ENCODE measurements around the gene IDH3B.

The IDH3B gene

DNA sequence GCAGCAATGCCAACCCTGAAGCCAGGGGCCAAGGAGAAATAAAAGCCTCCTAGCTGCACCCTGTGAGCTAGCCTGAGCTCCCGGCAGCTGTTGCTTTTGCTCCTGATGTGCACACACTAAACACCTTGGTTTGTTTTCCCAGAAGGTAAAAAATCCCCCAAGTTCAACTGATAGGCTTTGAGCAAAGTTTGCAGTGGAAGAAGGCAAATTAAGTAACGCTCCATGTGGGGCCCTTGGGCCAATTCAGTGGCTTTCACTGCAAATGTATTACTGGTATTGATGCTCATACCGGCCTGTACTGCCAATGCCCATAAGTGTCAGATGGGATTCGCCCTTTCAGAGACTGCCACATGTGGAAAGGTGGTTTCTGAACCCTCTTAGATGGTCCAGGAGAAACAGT, 9.4 kb upstream of the IDH3B start:
- Histone ChIP-seq H3K79me2 (no peaks in the 10 kb centered on the region), H3K27me3 (ENCODE audit: control insufficient read depth, insufficient read depth, low read length) (no peaks in the 10 kb centered on the region), H3K4me2 (ENCODE audit: low read length) (no peak overlapping the region), H3K9ac (no peak overlapping the region), H3K4me3 (ENCODE audit: low read depth, low read length) (no peak overlapping the region), H3K27ac (no peak overlapping the region), H3K9me3 (ENCODE audit: control insufficient read depth, low read length) (no peaks in the 10 kb centered on the region), H3K36me3 (ENCODE audit: control insufficient read depth, insufficient read depth, low read length) (no peaks in the 10 kb centered on the region), H2AFZ (no peak overlapping the region), H3K4me1 (no peaks in the 10 kb centered on the region)
- TF ChIP-seq, protein P1, sequence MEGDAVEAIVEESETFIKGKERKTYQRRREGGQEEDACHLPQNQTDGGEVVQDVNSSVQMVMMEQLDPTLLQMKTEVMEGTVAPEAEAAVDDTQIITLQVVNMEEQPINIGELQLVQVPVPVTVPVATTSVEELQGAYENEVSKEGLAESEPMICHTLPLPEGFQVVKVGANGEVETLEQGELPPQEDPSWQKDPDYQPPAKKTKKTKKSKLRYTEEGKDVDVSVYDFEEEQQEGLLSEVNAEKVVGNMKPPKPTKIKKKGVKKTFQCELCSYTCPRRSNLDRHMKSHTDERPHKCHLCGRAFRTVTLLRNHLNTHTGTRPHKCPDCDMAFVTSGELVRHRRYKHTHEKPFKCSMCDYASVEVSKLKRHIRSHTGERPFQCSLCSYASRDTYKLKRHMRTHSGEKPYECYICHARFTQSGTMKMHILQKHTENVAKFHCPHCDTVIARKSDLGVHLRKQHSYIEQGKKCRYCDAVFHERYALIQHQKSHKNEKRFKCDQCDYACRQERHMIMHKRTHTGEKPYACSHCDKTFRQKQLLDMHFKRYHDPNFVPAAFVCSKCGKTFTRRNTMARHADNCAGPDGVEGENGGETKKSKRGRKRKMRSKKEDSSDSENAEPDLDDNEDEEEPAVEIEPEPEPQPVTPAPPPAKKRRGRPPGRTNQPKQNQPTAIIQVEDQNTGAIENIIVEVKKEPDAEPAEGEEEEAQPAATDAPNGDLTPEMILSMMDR (IDR thresholded peaks at IDR 0.05): no peak

DNA sequence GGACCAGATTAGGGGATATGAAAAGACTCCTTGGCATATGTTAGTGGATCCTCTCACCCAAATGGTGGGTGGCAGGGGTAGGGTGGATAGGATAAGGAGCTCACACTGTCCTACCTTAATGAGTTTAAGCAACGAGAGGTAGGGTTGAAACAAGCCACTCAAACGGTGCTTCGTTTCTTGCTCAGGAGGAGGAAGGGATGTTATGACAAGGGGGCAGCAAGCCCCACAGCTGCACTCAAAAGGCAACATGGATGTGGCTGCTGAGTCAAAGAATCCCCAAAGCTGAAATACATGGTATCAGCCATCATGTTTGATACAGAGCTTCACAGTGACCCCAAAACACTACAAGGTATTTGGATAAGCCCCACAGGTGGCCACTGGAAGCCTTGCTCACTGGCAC, 8.4 kb upstream of the IDH3B start:
- H3K27me3 ChIP-seq (ENCODE audit: control insufficient read depth, insufficient read depth, low read length): no peaks in the 10 kb centered on the region
- no peak overlapping the region for H3K4me3 ChIP-seq (ENCODE audit: low read depth, low read length)
- H3K4me1 ChIP-seq: no peaks in the 10 kb centered on the region
- H3K9me3 ChIP-seq (ENCODE audit: control insufficient read depth, low read length): no peaks in the 10 kb centered on the region
- H3K9ac ChIP-seq: no peak overlapping the region
- H3K36me3 ChIP-seq (ENCODE audit: control insufficient read depth, insufficient read depth, low read length): no peaks in the 10 kb centered on the region
- H3K27ac ChIP-seq: no peak overlapping the region
- H2AFZ ChIP-seq: no peak overlapping the region
- TF ChIP-seq, protein P1 (IDR thresholded peaks at IDR 0.05): no peak
- H3K4me2 ChIP-seq (ENCODE audit: low read length): no peak overlapping the region
- H3K79me2 ChIP-seq: no peaks in the 10 kb centered on the region

DNA sequence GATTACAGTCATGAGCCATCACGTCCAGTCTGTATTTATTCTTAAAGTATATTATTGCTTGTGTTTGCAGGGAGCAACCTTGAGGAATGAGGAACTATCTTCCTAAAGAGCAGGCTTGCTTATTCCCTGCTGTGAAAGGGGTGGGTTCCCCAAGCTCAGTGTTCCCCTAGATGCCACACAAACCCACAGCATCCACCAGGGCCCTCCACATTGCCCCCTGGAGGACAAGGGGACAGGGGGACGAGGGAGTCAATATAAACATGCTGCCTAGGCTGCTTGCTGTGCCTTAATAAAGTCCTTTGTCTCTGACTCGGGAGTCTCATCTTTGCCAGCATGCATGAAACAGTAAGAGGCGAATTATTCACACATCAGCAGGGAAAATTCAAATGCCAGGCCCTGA, 8.0 kb upstream of the IDH3B start:
- Histone ChIP-seq H3K36me3 (ENCODE audit: control insufficient read depth, insufficient read depth, low read length) (no peaks in the 10 kb centered on the region), H3K9me3 (ENCODE audit: control insufficient read depth, low read length) (no peaks in the 10 kb centered on the region), H3K9ac (no peak overlapping the region), H3K4me3 (ENCODE audit: low read depth, low read length) (no peak overlapping the region), H3K27ac (no peak overlapping the region), H3K79me2 (no peaks in the 10 kb centered on the region), H2AFZ (no peak overlapping the region), H3K4me1 (no peaks in the 10 kb centered on the region), H3K4me2 (ENCODE audit: low read length) (no peak overlapping the region), H3K27me3 (ENCODE audit: control insufficient read depth, insufficient read depth, low read length) (no peaks in the 10 kb centered on the region)
- TF ChIP-seq, protein P1 (IDR thresholded peaks at IDR 0.05): no peak

DNA sequence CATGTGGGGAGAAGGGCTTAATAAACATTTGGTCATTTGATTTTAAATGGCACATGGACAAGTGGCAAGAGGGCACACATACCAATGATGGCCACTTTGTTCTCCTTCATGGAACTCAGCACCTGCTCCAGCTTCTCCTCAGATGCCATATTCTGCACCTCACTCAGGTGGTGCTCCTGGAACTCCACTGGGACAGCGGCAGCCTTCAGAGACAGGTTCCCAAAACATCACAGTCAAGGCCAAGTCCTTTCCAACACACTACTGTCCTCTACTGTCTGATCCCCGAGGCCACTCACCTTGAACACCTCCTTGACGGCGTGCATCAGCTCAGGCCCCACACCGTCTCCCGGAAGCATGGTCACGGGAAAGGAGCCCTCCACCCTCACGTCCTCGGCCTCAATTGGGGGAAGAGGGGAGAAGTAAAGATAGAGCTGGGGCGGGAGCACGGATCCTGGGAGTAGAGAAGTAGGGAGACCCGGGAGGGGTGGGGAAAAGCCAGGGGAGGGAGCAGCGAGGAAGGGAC, 591 bp downstream of the IDH3B start:
- H2AFZ ChIP-seq: peak overlapping the region; percentile 87
- no peaks in the 10 kb centered on the region for H3K36me3 ChIP-seq (ENCODE audit: control insufficient read depth, insufficient read depth, low read length)
- H3K4me3 ChIP-seq (ENCODE audit: low read depth, low read length): peak overlapping the region; percentile 74
- H3K9ac ChIP-seq: peak overlapping the region; percentile 38
- peaks cover 4% of the 10 kb centered on the region for H3K4me1 ChIP-seq
- H3K27me3 ChIP-seq (ENCODE audit: control insufficient read depth, insufficient read depth, low read length): no peaks in the 10 kb centered on the region
- TF ChIP-seq, protein P1 (IDR thresholded peaks at IDR 0.05): no peak
- H3K9me3 ChIP-seq (ENCODE audit: control insufficient read depth, low read length): no peaks in the 10 kb centered on the region
- H3K27ac ChIP-seq: peak overlapping the region; percentile 92
- H3K79me2 ChIP-seq: peaks cover 12% of the 10 kb centered on the region
- peak overlapping the region; percentile 63 for H3K4me2 ChIP-seq (ENCODE audit: low read length)

DNA sequence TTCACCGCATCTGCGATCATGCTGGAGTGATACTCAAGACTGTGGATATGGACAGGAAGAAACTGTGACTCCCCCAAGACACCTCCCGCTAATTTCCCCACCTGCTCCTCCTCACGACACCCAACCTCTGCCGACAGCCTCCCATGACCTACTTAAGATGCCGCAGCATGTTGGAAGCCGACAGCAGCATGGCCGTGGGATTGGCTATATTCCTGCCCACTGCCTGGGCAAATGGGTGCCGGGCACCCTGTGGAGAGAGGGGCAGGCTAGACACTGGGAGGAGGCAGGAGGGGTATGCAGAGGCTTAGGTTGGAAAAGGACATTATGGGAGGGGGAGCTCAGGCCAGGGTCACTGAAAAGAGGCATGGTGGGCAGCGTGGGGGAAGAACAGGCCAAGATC, 4.5 kb downstream of the IDH3B start:
- Histone ChIP-seq H3K4me1 (peaks cover 2% of the 10 kb centered on the region), H2AFZ (no peak overlapping the region), H3K79me2 (peaks cover 12% of the 10 kb centered on the region), H3K27me3 (ENCODE audit: control insufficient read depth, insufficient read depth, low read length) (no peaks in the 10 kb centered on the region), H3K36me3 (ENCODE audit: control insufficient read depth, insufficient read depth, low read length) (no peaks in the 10 kb centered on the region), H3K27ac (no peak overlapping the region), H3K4me3 (ENCODE audit: low read depth, low read length) (no peak overlapping the region), H3K4me2 (ENCODE audit: low read length) (no peak overlapping the region), H3K9ac (no peak overlapping the region), H3K9me3 (ENCODE audit: control insufficient read depth, low read length) (no peaks in the 10 kb centered on the region)
- TF ChIP-seq, protein P1 (IDR thresholded peaks at IDR 0.05): no peak

Data from parathyroid adenoma (tissue), 2 donors.